ENCODE data around the gene SLC28A1.
"Not testable (repeated sequence)": the region's sequence is repeated elsewhere in the genome, so short reads cannot be mapped to it uniquely, and the experiment has no call there.

SLC28A1 gene

GRCh38 chr15:84980196-84981053 lies 96.0 kb downstream of the SLC28A1 start:
- Histone ChIP-seq H3K27ac (ENCODE audit: low read depth, low read length) (peak overlapping the region; percentile 94), H3K27me3 (ENCODE audit: control insufficient read depth in 1 of 2, insufficient read depth in 2 of 2, low read length in 2 of 2) (no peaks in the 10 kb centered on the region), H3K9ac (ENCODE audit: low read depth in 1 of 2, low read length in 2 of 2) (peak overlapping the region; percentile 59 to 82), H3K4me1 (ENCODE audit: control insufficient read depth in 1 of 2, insufficient read depth in 2 of 2, low read length in 2 of 2) (peaks cover 28 to 33% of the 10 kb centered on the region in 2 donors), H3K36me3 (ENCODE audit: control insufficient read depth in 1 of 2, insufficient read depth in 2 of 2, low read length in 2 of 2) (no peaks in the 10 kb centered on the region), H3K9me3 (ENCODE audit: control insufficient read depth in 1 of 2, low read length in 2 of 2) (no peaks in the 10 kb centered on the region), H3K4me3 (ENCODE audit: low read depth in 1 of 2, low read length in 2 of 2) (peak overlapping the region; percentile 92 to 95)

DNA sequence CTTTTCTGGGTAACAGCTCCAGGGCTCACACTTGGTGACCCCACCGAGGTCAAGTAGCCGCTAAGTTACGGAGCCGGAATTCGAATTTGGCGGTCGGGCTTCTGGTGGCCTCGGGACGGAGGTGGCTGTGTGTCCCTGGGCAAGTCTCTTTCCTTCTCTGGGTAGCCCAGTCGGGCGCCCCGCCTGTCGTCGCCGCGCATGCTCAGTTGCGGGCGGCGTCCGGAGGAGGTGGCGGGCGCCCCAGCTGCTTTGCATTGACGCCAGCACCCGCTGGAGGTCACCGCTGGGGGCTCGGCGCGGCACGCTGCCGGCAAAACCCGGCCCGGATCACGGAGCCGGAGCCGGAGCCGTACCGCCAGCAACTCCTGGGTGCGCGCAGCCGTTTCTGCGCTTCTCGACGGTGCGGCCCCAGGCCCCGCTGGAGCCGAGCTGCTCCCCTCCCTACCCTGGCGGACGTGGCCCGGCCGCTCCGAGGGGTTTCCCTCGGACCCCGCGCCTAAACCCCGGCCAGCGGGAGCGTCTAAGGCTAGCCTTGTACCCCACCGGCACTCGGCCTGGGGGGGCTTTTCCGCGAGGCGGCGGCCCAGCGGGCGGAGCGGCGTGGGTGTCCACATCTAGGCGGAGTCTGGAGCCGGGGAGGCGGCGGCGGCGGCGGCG lies 96.7 kb downstream of the SLC28A1 start:
- H3K36me3 ChIP-seq (ENCODE audit: control insufficient read depth in 1 of 2, insufficient read depth in 2 of 2, low read length in 2 of 2) = no peaks in the 10 kb centered on the region
- H3K27me3 ChIP-seq (ENCODE audit: control insufficient read depth in 1 of 2, insufficient read depth in 2 of 2, low read length in 2 of 2) = no peaks in the 10 kb centered on the region
- peak overlapping the region; percentile 94 for H3K27ac ChIP-seq (ENCODE audit: low read depth, low read length)
- peaks cover 35 to 41% of the 10 kb centered on the region in 2 donors for H3K4me1 ChIP-seq (ENCODE audit: control insufficient read depth in 1 of 2, insufficient read depth in 2 of 2, low read length in 2 of 2)
- H3K4me3 ChIP-seq (ENCODE audit: low read depth in 1 of 2, low read length in 2 of 2) = peak overlapping the region; percentile 92 to 95
- no peaks in the 10 kb centered on the region for H3K9me3 ChIP-seq (ENCODE audit: control insufficient read depth in 1 of 2, low read length in 2 of 2)
- H3K9ac ChIP-seq (ENCODE audit: low read depth in 1 of 2, low read length in 2 of 2) = peak overlapping the region; percentile 79 to 82

DNA sequence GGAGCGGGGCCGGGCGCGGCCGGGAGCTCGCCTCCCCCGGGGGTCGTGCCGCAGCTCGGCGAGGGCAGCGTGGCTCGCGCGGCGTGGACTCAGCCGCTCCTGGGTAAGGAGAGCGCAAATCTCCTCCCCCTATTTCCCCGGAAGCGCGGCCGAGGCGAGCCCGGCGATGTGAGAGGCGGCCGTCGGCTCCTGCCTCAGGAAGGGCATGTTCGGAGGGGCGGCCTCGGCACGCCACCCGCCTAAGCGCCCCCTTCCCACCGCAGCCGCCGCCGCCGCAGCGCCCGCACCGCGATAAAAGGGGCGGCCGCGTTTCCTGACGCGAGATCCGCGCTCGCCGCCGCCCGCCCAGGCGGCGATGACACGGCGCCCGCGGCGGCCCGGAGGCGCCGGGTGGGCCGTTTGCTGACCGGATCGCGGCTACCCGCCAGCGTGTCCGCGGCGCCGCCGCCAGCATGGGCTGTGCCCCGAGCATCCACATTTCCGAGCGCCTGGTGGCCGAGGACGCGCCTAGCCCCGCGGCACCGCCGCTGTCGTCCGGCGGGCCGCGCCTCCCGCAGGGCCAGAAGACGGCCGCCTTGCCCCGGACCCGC lies 97.3 kb downstream of the SLC28A1 start, which contains the start of gene PDE8A:
PDE8A (plus strand) TSS at position 146 of the 590 bp plus-strand sequence; CDS start at position 453, 307 bp downstream.
- H3K4me1 ChIP-seq (ENCODE audit: control insufficient read depth in 1 of 2, insufficient read depth in 2 of 2, low read length in 2 of 2) = peaks cover 37 to 43% of the 10 kb centered on the region in 2 donors
- H3K9me3 ChIP-seq (ENCODE audit: control insufficient read depth in 1 of 2, low read length in 2 of 2) = no peaks in the 10 kb centered on the region
- H3K4me3 ChIP-seq (ENCODE audit: low read depth in 1 of 2, low read length in 2 of 2) = peak within 1 kb of the TSS; percentile 92 to 95
- H3K9ac ChIP-seq (ENCODE audit: low read depth in 1 of 2, low read length in 2 of 2) = peak within 1 kb of the TSS; percentile 79 to 82
- no peaks in the 10 kb centered on the region for H3K27me3 ChIP-seq (ENCODE audit: control insufficient read depth in 1 of 2, insufficient read depth in 2 of 2, low read length in 2 of 2)
- no peaks in the 10 kb centered on the region for H3K36me3 ChIP-seq (ENCODE audit: control insufficient read depth in 1 of 2, insufficient read depth in 2 of 2, low read length in 2 of 2)
- peak within 1 kb of the TSS; percentile 94 for H3K27ac ChIP-seq (ENCODE audit: low read depth, low read length)

DNA sequence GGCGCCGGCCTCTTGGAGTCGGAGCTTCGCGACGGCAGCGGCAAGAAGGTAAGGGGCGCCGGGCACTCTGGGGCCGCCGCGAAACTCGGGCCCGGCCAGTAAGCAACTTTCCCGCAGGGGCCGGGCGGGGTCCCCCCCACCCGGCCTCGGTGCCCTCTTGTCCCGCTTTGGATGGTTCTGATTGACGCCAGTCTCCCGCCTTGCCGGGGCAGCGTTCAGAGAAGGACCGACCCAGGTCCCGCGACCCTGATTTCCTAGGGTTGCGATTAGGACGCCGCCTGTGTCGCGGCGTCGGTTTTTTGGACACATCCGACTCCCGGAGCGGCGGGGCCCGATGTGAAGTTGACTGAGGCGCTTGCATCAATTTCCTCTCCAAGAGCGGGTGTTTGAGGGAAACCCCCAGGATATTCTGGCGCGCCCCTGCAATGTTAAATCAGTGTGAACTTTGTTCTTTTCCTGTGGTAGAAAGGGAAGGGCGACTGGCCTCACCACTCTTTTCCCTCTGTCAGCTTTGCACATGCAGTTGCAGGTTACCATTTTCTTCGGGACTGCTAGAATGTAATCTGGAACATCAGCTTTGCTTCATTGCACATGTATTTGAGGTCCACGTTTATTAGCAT lies 97.9 kb downstream of the SLC28A1 start:
- H3K4me1 ChIP-seq (ENCODE audit: control insufficient read depth in 1 of 2, insufficient read depth in 2 of 2, low read length in 2 of 2) = peaks cover 37 to 43% of the 10 kb centered on the region in 2 donors
- no peaks in the 10 kb centered on the region for H3K36me3 ChIP-seq (ENCODE audit: control insufficient read depth in 1 of 2, insufficient read depth in 2 of 2, low read length in 2 of 2)
- no peaks in the 10 kb centered on the region for H3K9me3 ChIP-seq (ENCODE audit: control insufficient read depth in 1 of 2, low read length in 2 of 2)
- peak overlapping the region; percentile 70 to 79 for H3K9ac ChIP-seq (ENCODE audit: low read depth in 1 of 2, low read length in 2 of 2)
- no peaks in the 10 kb centered on the region for H3K27me3 ChIP-seq (ENCODE audit: control insufficient read depth in 1 of 2, insufficient read depth in 2 of 2, low read length in 2 of 2)
- peak overlapping the region; percentile 92 to 95 for H3K4me3 ChIP-seq (ENCODE audit: low read depth in 1 of 2, low read length in 2 of 2)
- H3K27ac ChIP-seq (ENCODE audit: low read depth, low read length) = peak overlapping the region; percentile 94

DNA sequence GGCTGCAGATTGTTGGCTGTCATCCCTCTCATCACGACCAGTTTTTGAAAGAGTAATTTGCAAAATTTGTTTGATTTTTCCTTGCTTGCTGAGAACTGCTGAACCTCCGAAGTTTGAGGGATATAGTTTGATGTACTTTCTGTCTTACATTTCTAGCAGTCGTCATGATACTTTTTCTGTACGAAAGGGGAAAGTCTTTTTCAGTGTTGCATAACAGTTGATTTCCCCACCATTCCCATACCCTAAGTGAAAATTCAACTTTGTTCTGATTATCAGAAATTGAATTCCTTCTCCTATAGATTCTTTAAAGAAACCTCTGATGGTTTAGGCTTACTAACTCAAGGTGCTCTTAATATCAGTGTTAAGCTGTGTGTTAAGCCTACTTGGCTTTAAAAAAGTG lies 98.8 kb downstream of the SLC28A1 start:
- no peaks in the 10 kb centered on the region for H3K27me3 ChIP-seq (ENCODE audit: control insufficient read depth in 1 of 2, insufficient read depth in 2 of 2, low read length in 2 of 2)
- H3K36me3 ChIP-seq (ENCODE audit: control insufficient read depth in 1 of 2, insufficient read depth in 2 of 2, low read length in 2 of 2) = no peaks in the 10 kb centered on the region
- no peak overlapping the region for H3K27ac ChIP-seq (ENCODE audit: low read depth, low read length)
- no peaks in the 10 kb centered on the region for H3K9me3 ChIP-seq (ENCODE audit: control insufficient read depth in 1 of 2, low read length in 2 of 2)
- peaks cover 42 to 43% of the 10 kb centered on the region in 2 donors for H3K4me1 ChIP-seq (ENCODE audit: control insufficient read depth in 1 of 2, insufficient read depth in 2 of 2, low read length in 2 of 2)
- H3K4me3 ChIP-seq (ENCODE audit: low read depth in 1 of 2, low read length in 2 of 2) = peak overlapping the region; percentile 92 to 95
- peak overlapping the region; percentile 65 to 79 for H3K9ac ChIP-seq (ENCODE audit: low read depth in 1 of 2, low read length in 2 of 2)

DNA sequence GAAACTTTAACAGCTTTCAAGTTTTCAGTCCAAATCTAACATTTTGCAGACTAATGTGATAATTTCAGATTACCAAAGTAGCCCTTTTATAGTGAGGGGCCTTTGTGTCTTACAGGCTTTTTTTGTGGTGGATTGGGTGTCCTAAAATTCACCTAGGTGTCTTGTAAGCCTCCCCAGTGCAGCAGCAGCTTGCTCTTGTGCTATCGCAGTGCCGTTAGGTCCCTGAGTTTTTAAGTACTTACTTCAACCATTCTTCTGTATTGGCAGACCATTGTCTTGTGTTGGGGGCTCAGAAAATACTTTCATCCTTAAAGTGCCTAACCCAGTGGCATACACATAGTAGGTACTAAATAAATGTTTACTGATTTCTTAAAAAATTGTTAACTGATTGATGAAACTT lies 99.2 kb downstream of the SLC28A1 start:
- Histone ChIP-seq H3K27me3 (ENCODE audit: control insufficient read depth in 1 of 2, insufficient read depth in 2 of 2, low read length in 2 of 2) (no peaks in the 10 kb centered on the region), H3K9ac (ENCODE audit: low read depth in 1 of 2, low read length in 2 of 2) (peak overlapping the region; percentile 65 to 79), H3K27ac (ENCODE audit: low read depth, low read length) (no peak overlapping the region), H3K9me3 (ENCODE audit: control insufficient read depth in 1 of 2, low read length in 2 of 2) (no peaks in the 10 kb centered on the region), H3K36me3 (ENCODE audit: control insufficient read depth in 1 of 2, insufficient read depth in 2 of 2, low read length in 2 of 2) (no peaks in the 10 kb centered on the region), H3K4me3 (ENCODE audit: low read depth in 1 of 2, low read length in 2 of 2) (peak overlapping the region; percentile 92 to 95), H3K4me1 (ENCODE audit: control insufficient read depth in 1 of 2, insufficient read depth in 2 of 2, low read length in 2 of 2) (peaks cover 40 to 46% of the 10 kb centered on the region in 2 donors)

DNA sequence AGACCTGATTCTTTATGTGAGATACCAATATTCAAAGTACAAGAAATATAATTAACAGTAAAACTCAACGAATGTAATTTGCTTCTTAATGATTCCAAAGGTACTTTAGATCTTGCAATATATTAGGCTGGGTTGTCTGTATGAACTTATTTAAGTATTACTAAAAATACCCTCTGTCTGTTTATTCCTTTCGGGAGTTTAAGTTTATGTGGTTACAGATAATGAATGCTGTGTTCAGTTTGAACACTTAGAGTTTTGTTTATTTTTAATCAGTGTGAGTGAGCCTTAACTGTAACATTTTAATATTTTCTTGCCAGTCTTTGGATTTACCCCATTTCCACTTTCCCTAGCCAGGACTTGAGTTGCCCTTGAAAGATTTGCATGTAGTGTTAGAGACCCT lies 100.7 kb downstream of the SLC28A1 start:
- no peak overlapping the region for H3K27ac ChIP-seq (ENCODE audit: low read depth, low read length)

DNA sequence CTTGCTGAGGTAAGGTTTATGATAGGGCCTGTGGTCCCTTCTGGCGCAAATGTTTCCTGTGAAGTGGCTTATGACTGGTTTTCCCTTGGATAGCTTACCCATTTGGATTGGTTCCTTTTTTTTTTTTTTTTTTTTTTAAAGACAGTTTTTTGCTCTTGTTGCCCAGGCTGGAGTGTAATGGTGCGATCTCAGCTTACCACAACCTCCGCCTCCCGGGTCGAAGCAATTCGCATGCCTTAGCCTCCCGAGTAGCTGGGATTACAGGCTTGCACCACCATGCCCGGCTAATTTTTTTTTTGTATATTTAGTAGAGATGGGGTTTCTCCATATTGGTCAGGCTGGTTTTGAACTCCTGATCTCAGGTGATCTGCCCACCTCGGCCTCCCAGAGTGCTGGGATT lies 102.9 kb downstream of the SLC28A1 start:
- not testable (repeated sequence) for H3K9me3 ChIP-seq (ENCODE audit: control insufficient read depth in 1 of 2, low read length in 2 of 2); H3K36me3 ChIP-seq (ENCODE audit: control insufficient read depth in 1 of 2, insufficient read depth in 2 of 2, low read length in 2 of 2); H3K9ac ChIP-seq (ENCODE audit: low read depth in 1 of 2, low read length in 2 of 2); H3K4me3 ChIP-seq (ENCODE audit: low read depth in 1 of 2, low read length in 2 of 2); H3K27me3 ChIP-seq (ENCODE audit: control insufficient read depth in 1 of 2, insufficient read depth in 2 of 2, low read length in 2 of 2); H3K27ac ChIP-seq (ENCODE audit: low read depth, low read length)
- peaks cover 38 to 61% of the 10 kb centered on the region in 2 donors for H3K4me1 ChIP-seq (ENCODE audit: control insufficient read depth in 1 of 2, insufficient read depth in 2 of 2, low read length in 2 of 2)

More for the DNA sequence above, 100.7 kb downstream of the SLC28A1 start:
- no peaks in the 10 kb centered on the region for H3K27me3 ChIP-seq (ENCODE audit: control insufficient read depth in 1 of 2, insufficient read depth in 2 of 2, low read length in 2 of 2)
- peak overlapping the region; percentile 4 to 53 for H3K4me3 ChIP-seq (ENCODE audit: low read depth in 1 of 2, low read length in 2 of 2)
- H3K9ac ChIP-seq (ENCODE audit: low read depth in 1 of 2, low read length in 2 of 2) = no peak overlapping the region
- peaks cover 31 to 46% of the 10 kb centered on the region in 2 donors for H3K4me1 ChIP-seq (ENCODE audit: control insufficient read depth in 1 of 2, insufficient read depth in 2 of 2, low read length in 2 of 2)
- no peaks in the 10 kb centered on the region for H3K36me3 ChIP-seq (ENCODE audit: control insufficient read depth in 1 of 2, insufficient read depth in 2 of 2, low read length in 2 of 2)
- no peaks in the 10 kb centered on the region for H3K9me3 ChIP-seq (ENCODE audit: control insufficient read depth in 1 of 2, low read length in 2 of 2)

GRCh38 chr15:84987949-84988624 lies 103.6 kb downstream of the SLC28A1 start:
- Histone ChIP-seq H3K27ac (ENCODE audit: low read depth, low read length) (no peak overlapping the region), H3K9me3 (ENCODE audit: control insufficient read depth in 1 of 2, low read length in 2 of 2) (no peaks in the 10 kb centered on the region), H3K27me3 (ENCODE audit: control insufficient read depth in 1 of 2, insufficient read depth in 2 of 2, low read length in 2 of 2) (no peaks in the 10 kb centered on the region), H3K4me3 (ENCODE audit: low read depth in 1 of 2, low read length in 2 of 2) (no peak overlapping the region), H3K9ac (ENCODE audit: low read depth in 1 of 2, low read length in 2 of 2) (no peak overlapping the region), H3K36me3 (ENCODE audit: control insufficient read depth in 1 of 2, insufficient read depth in 2 of 2, low read length in 2 of 2) (no peaks in the 10 kb centered on the region), H3K4me1 (ENCODE audit: control insufficient read depth in 1 of 2, insufficient read depth in 2 of 2, low read length in 2 of 2) (peaks cover 38 to 64% of the 10 kb centered on the region in 2 donors)

Data from duodenal mucosa (tissue), 2 donors.